Measurements from ENCODE around the gene LRIT1.

The LRIT1 gene

DNA sequence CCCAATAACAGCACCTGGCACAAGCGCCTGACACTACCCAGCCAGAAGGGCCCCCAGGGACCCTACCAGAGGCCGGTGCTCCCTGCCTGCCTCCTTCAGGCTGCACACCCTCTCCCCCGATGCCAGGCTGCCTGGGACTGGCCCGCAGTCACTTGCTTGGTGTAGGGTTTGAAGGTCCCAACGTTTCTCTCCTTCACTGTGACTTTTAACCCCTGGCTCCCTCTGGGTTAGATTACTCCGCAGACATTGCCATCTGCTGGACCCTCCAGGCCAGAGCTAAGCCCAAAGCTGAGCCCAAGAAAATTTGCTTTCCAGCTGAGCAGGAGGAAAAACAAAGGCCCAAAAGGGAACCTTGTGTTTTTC, 40.1 kb downstream of the LRIT1 start:
- no peak for DNase-seq (ENCODE audit: low read depth)
- TF ChIP-seq, protein P1, sequence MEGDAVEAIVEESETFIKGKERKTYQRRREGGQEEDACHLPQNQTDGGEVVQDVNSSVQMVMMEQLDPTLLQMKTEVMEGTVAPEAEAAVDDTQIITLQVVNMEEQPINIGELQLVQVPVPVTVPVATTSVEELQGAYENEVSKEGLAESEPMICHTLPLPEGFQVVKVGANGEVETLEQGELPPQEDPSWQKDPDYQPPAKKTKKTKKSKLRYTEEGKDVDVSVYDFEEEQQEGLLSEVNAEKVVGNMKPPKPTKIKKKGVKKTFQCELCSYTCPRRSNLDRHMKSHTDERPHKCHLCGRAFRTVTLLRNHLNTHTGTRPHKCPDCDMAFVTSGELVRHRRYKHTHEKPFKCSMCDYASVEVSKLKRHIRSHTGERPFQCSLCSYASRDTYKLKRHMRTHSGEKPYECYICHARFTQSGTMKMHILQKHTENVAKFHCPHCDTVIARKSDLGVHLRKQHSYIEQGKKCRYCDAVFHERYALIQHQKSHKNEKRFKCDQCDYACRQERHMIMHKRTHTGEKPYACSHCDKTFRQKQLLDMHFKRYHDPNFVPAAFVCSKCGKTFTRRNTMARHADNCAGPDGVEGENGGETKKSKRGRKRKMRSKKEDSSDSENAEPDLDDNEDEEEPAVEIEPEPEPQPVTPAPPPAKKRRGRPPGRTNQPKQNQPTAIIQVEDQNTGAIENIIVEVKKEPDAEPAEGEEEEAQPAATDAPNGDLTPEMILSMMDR (IDR thresholded peaks at IDR 0.05; ENCODE audit: insufficient read depth, low read depth, low read length, missing control alignments) = no peak

GRCh38 chr10:84200537-84201243, 40.7 kb downstream of the LRIT1 start:
- TF ChIP-seq, protein P1 (IDR thresholded peaks at IDR 0.05; ENCODE audit: insufficient read depth, low read depth, low read length, missing control alignments) = no peak
- no peak for DNase-seq (ENCODE audit: low read depth)
- H3K4me3 ChIP-seq (ENCODE audit: low read length) = no peak overlapping the region

More for the DNA sequence above, 40.1 kb downstream of the LRIT1 start:
- H3K4me3 ChIP-seq (ENCODE audit: low read length) = no peak overlapping the region

DNA sequence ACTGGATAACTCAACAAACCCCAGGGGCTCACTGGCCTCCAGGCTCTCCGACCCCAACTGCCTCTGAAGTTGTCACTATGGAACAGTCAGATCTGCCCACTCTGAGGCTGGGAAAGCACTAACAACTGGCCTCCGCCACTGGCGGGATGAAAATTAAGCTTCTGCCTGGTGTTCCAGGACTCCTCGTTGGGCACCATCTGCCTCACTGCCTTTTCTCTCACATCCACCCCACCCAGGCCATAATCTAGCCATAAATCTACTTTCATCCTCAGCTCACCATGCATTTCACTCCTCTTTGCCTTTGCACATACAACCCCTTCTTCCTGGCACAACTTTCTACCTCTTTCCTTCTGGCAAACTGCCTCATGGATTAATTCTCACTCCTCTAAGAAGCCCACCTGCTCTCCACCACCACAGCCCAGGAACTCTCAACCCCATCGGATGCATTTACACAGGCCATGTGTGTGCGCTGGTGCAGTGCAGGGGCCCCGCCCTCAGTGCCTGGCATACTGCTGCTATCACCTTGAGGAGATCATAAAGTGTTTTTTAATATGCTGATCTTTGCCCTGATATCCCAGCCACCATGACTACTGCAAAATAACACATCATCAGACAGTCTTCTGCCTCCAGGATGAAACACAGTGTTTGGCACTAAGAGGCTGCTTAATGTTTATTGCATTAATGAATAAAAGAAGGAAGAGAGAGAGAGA, 43.0 kb downstream of the LRIT1 start:
- TF ChIP-seq, protein P1 (IDR thresholded peaks at IDR 0.05; ENCODE audit: insufficient read depth, low read depth, low read length, missing control alignments) = no peak
- DNase-seq (ENCODE audit: low read depth) = no peak
- no peak overlapping the region for H3K4me3 ChIP-seq (ENCODE audit: low read length)

- TF ChIP-seq, protein P1 (IDR thresholded peaks at IDR 0.05; ENCODE audit: insufficient read depth, low read depth, low read length, missing control alignments) = no peak
- DNase-seq (ENCODE audit: low read depth) = no peak
- H3K4me3 ChIP-seq (ENCODE audit: low read length) = no peak overlapping the region
Measured at GRCh38 chr10:84197643-84198042, 43.7 kb downstream of the LRIT1 start.

DNA sequence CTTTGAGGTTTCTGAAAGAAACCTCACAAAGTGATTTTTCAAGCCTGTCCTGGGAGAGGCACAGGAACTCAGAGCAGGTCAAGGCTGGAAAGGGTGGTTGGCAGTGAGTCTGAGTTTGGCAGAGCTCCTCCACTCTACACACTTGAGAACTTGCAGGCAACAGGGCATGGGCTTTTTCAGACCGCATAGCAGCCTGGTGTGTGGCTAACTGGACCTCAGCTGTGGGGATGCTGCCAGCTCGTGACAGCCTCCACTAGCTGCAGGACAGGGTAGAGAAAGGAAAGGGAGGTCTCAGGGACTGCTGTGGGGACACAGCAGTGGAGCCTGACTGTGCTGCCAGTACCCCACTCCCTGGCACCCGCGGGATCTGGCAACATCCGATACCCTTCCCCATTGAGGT, 44.4 kb downstream of the LRIT1 start:
- TF ChIP-seq, protein P1 (IDR thresholded peaks at IDR 0.05; ENCODE audit: insufficient read depth, low read depth, low read length, missing control alignments) = no peak
- no peak for DNase-seq (ENCODE audit: low read depth)
- H3K4me3 ChIP-seq (ENCODE audit: low read length) = no peak overlapping the region

DNA sequence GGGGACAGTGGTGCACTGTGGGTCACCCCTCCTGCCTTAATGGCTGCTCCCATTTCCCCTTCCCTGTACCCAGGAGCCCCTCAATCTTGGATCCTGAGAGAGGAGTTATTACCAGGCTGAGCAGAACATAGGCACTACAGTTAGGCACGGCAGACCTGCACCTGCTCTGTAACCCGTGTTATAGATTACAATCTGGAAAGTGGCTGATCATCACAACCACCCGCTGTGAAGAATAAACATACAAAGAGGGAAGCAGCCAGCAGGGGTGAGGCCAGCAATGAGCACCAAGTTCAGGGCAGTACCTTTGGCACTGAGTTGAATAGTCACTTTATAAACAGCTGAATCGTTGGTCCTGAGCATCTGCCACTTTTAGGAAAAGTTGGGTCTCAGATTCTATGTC, 45.3 kb downstream of the LRIT1 start:
- no peak overlapping the region for H3K4me3 ChIP-seq (ENCODE audit: low read length)
- TF ChIP-seq, protein P1 (IDR thresholded peaks at IDR 0.05; ENCODE audit: insufficient read depth, low read depth, low read length, missing control alignments) = no peak
- no peak for DNase-seq (ENCODE audit: low read depth)

Measured in epithelial cell of esophagus (primary cell).